Spinal cord (tissue), 10 donors: ENCODE measurements around the gene PRKN. TPM values are rescaled to one million over a fixed set of nuclear protein-coding genes. Genes with fewer than 3 reads are reported as not detected.
A peak's percentile ranks its signal among the peaks of the same experiment; 100 is the strongest.

Experiments used
- DNase-seq, 6 donors: peaks; one replicate each; pipeline versions ENCODE4 v3.0.0 to v3.0.0-alpha.2; 2013 to 2015; ENCODE audit warnings: low spot score in 6 of 6, low read depth in 4 of 6
- H3K27ac ChIP-seq: one replicate; pipeline ENCODE4 v1.5.1; 2013; ENCODE audit warnings: low read depth, low read length, control low read depth
- H3K27me3 ChIP-seq: one replicate; pipeline ENCODE4 v1.6.1; 2013; ENCODE audit warnings: low read length; ENCODE audit not compliant: control insufficient read depth, insufficient read depth
- H3K36me3 ChIP-seq: one replicate; pipeline ENCODE4 v1.6.1; 2013; ENCODE audit warnings: low read length; ENCODE audit not compliant: control insufficient read depth, insufficient read depth
- H3K4me1 ChIP-seq: one replicate; pipeline ENCODE4 v1.6.1; 2013; ENCODE audit warnings: low read length; ENCODE audit not compliant: control insufficient read depth, insufficient read depth
- H3K4me3 ChIP-seq: one replicate; pipeline ENCODE4 v1.5.1; 2013; ENCODE audit warnings: low read depth, low read length, control low read depth
- H3K9me3 ChIP-seq: one replicate; pipeline ENCODE4 v1.6.1; 2013; ENCODE audit warnings: low read length; ENCODE audit not compliant: control insufficient read depth, insufficient read depth
- WGBS: methylation state at CpG from one replicate; pipeline ENCODE4 v1.1.5; 2013; ENCODE audit warnings: missing lambda C conversion rate; ENCODE audit not compliant: insufficient coverage; 5-methylcytosine and 5-hydroxymethylcytosine counted together
- polyA plus RNA-seq, 2 donors: library from polyadenylated mRNA; unstranded; fragments of 120-200 nt; gene quantifications; one replicate each; pipeline ENCODE4 v1.2.1, GENCODE V29; 2013; ENCODE audit not compliant: insufficient read length in 2 of 2
- total RNA-seq, 2 donors: library from RNA; depleted of rRNA in 1 of 2; stranded (reverse); fragments of 120-200 nt in 1 of 2; fragments of >200 nt in 1 of 2; gene quantifications; one replicate each; pipeline versions ENCODE4 v1.2.3 to v1.2.4, GENCODE V29; 2013 to 2014
- donor health status: healthy.

The PRKN gene
- total and polyA plus RNA-seq, 4 donors, result 7.4 to 9.5 (median 8.4) TPM

DNA sequence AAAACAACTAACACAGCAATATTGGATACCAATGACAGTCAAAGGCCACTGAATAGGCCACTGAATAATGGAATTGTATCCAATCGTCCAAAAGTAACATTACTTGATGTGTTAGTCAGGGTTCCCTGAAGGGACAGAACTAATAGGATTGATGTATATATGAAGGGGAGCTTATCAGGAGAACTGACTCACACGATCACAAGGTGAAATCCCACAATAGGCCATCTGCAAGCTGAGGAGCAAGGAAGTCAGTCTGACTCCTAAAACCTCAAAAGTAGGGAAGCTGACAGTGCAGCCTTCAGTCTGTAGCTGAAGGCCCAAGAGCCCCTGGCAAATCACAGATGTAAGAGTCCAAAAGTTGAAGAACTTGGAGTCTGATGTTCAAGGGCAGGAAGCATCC lies 571.4 kb downstream of the PRKN start:
- no CpG with 5 or more reads among the region's 2 CpGs for WGBS
- Histone ChIP-seq H3K4me1 (no peaks in the 10 kb centered on the region), H3K27ac (no peak overlapping the region), H3K27me3 (no peaks in the 10 kb centered on the region), H3K9me3 (peaks cover 4% of the 10 kb centered on the region), H3K36me3 (no peaks in the 10 kb centered on the region), H3K4me3 (no peak overlapping the region)
- DNase-seq, result no peak

GRCh38 chr6:162154930-162155329 lies 572.6 kb downstream of the PRKN start:
- H3K27me3 ChIP-seq, result no peaks in the 10 kb centered on the region
- no peaks in the 10 kb centered on the region for H3K36me3 ChIP-seq
- H3K9me3 ChIP-seq, result peaks cover 4% of the 10 kb centered on the region
- H3K4me1 ChIP-seq, result no peaks in the 10 kb centered on the region
- no peak overlapping the region for H3K4me3 ChIP-seq
- H3K27ac ChIP-seq, result no peak overlapping the region
- no peak for DNase-seq

- H3K4me3 ChIP-seq, result no peak overlapping the region
- WGBS, result 88% methylated on average over 3 of the region's 4 CpGs
- H3K9me3 ChIP-seq, result peaks cover 4% of the 10 kb centered on the region
- no peaks in the 10 kb centered on the region for H3K36me3 ChIP-seq
- no peaks in the 10 kb centered on the region for H3K27me3 ChIP-seq
- no peak overlapping the region for H3K27ac ChIP-seq
- DNase-seq, result no peak
- no peaks in the 10 kb centered on the region for H3K4me1 ChIP-seq
These were observed 573.6 kb downstream of the PRKN start for GRCh38 chr6:162154001-162154400.

DNA sequence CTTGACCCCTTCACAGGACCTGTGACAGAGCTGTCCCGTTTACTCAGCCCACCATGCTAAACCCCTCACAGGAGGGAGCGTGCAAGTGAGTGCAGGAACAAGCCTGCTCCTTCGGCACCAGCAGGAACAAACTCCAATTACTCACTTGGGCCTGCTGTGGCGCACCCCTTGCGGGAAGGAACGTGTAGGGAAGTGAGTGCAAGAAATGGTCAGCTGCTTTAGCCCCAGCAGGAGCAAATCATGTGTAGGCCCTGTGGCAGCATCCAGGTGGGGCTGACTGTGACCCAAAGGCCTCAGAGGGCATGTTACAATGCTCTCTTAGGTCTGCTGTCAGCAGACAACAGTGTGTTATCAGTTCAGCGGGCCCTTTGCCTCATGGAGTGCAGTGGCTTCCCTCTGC lies 574.4 kb downstream of the PRKN start:
- Histone ChIP-seq H3K9me3 (peaks cover 4% of the 10 kb centered on the region), H3K36me3 (no peaks in the 10 kb centered on the region), H3K4me3 (no peak overlapping the region), H3K27me3 (no peaks in the 10 kb centered on the region), H3K4me1 (no peaks in the 10 kb centered on the region), H3K27ac (no peak overlapping the region)
- WGBS, result 95% methylated on average over 4 of the region's 7 CpGs
- no peak for DNase-seq

- no peaks in the 10 kb centered on the region for H3K36me3 ChIP-seq
- 81% methylated on average over 4 of the region's 6 CpGs for WGBS
These were observed 576.4 kb downstream of the PRKN start for GRCh38 chr6:162151021-162151665.

GRCh38 chr6:162150295-162150694 lies 577.3 kb downstream of the PRKN start:
- Histone ChIP-seq H3K4me1 (no peaks in the 10 kb centered on the region), H3K27ac (no peak overlapping the region), H3K4me3 (no peak overlapping the region), H3K9me3 (peaks cover 4% of the 10 kb centered on the region), H3K36me3 (no peaks in the 10 kb centered on the region), H3K27me3 (no peaks in the 10 kb centered on the region)
- 77% methylated on average over 4 of the region's 7 CpGs for WGBS
- DNase-seq, result peak in 1 of 6 donors; percentile 57

More at GRCh38 chr6:162151021-162151665, 576.4 kb downstream of the PRKN start:
- Histone ChIP-seq H3K9me3 (peaks cover 4% of the 10 kb centered on the region), H3K4me3 (no peak overlapping the region), H3K4me1 (no peaks in the 10 kb centered on the region), H3K27ac (no peak overlapping the region), H3K27me3 (no peaks in the 10 kb centered on the region)
- peak in 1 of 6 donors; percentile 28 for DNase-seq

DNA sequence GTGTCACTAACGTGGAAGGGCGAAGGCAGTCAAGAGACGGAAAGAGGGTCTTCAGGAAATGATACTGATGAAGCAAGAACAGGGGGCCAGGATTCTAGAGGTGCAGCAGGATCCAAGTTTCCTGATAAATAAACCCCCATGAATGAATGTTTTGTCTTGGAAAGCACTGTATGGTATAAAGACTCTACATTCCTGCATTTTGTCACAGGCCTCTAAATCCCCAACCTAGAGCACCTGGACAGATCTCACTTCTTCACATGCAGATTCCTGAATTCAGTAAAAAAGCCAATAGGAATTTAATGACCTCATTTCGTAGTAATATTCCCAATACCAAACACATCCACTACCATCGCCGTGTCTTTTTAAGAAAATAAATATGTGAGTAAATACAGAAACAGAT lies 577.8 kb downstream of the PRKN start:
- Histone ChIP-seq H3K4me1 (no peaks in the 10 kb centered on the region), H3K27ac (no peak overlapping the region), H3K27me3 (no peaks in the 10 kb centered on the region), H3K36me3 (no peaks in the 10 kb centered on the region), H3K4me3 (no peak overlapping the region), H3K9me3 (peaks cover 4% of the 10 kb centered on the region)
- DNase-seq, result no peak
- WGBS, result 92% methylated on average over 3 of the region's 6 CpGs

DNA sequence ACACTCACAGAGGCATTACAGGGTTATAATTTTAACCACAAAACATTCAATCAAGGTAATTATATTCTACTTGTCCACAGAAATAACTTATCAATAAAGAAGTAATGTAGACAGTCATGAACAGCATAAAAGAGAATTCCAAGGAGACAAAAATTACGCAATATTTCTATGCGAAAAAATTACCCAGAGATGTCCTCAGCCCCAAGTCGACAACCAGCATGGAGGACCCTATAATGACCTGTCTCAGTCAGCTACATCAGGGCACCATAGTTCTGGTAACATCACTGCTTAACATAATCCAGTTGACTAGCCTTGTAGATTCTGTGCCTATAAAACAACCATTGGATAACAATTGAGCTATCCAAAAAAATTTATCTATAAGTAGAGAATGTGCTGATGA lies 579.8 kb downstream of the PRKN start:
- no peak overlapping the region for H3K4me3 ChIP-seq

GRCh38 chr6:162147281-162147680 lies 580.3 kb downstream of the PRKN start:
- no peak for DNase-seq
- WGBS, result no CpG with 5 or more reads among the region's 1 CpG
- Histone ChIP-seq H3K27me3 (no peaks in the 10 kb centered on the region), H3K9me3 (no peaks in the 10 kb centered on the region), H3K27ac (no peak overlapping the region), H3K36me3 (no peaks in the 10 kb centered on the region), H3K4me3 (no peak overlapping the region), H3K4me1 (no peaks in the 10 kb centered on the region)

More for the DNA sequence above, 579.8 kb downstream of the PRKN start:
- Histone ChIP-seq H3K36me3 (no peaks in the 10 kb centered on the region), H3K4me1 (no peaks in the 10 kb centered on the region), H3K9me3 (no peaks in the 10 kb centered on the region), H3K27ac (no peak overlapping the region), H3K27me3 (no peaks in the 10 kb centered on the region)
- DNase-seq, result no peak
- WGBS, result 100% methylated on average over 3 of the region's 3 CpGs

DNA sequence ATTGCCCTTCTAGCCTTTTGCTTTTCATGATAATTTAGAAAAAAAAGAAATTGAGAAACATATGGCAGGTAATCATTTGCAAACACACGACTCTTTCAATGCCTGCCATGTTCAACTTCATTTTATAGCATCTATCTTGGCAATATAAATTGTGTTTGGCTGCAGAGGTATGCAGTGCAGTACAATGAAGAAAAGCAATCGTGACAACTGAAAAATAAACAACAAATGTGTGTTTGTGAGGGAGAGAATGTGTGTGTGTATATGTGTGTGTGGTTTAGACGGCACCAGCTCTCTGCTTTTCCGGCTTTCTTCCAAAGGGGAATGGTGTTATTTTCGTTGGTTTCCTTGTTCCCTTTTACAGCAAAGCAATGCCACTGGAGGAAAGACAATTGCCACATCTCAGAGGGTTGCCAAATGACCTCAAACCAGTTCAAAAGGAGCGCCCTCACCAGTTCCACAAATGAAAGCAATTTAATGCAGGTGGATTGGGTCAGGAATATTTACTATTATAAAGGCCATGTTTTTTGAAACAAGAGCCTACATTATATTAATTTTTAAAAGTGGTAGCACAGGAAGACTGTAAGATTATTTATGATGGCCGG lies 587.2 kb downstream of the PRKN start:
- DNase-seq, result peak in 1 of 6 donors; percentile 51
- WGBS, result 86% methylated on average over 2 of the region's 7 CpGs
- Histone ChIP-seq H3K36me3 (no peaks in the 10 kb centered on the region), H3K4me3 (no peak overlapping the region), H3K27ac (no peak overlapping the region), H3K9me3 (peaks cover 2% of the 10 kb centered on the region), H3K4me1 (no peaks in the 10 kb centered on the region), H3K27me3 (no peaks in the 10 kb centered on the region)
